IPS-18c (cell line): ENCODE data around the gene LRGUK.
A peak's percentile ranks its signal among the peaks of the same experiment; 100 is the strongest.
"Not testable (repeated sequence)": the region's sequence is repeated elsewhere in the genome, so short reads cannot be mapped to it uniquely, and the experiment has no call there.

Source experiments
- H3K4me3 ChIP-seq: 2 replicates; pipeline ENCODE4 v1.7.0; 2013; ENCODE audit warnings: low read depth, mild to moderate bottlenecking, low read length, moderate library complexity; ENCODE audit not compliant: insufficient read depth
- H3K9me3 ChIP-seq: one replicate; pipeline ENCODE4 v1.6.1; 2013; ENCODE audit warnings: mild to moderate bottlenecking, low read length, moderate library complexity; ENCODE audit not compliant: control insufficient read depth, insufficient read depth

Gene LRGUK, protein sequence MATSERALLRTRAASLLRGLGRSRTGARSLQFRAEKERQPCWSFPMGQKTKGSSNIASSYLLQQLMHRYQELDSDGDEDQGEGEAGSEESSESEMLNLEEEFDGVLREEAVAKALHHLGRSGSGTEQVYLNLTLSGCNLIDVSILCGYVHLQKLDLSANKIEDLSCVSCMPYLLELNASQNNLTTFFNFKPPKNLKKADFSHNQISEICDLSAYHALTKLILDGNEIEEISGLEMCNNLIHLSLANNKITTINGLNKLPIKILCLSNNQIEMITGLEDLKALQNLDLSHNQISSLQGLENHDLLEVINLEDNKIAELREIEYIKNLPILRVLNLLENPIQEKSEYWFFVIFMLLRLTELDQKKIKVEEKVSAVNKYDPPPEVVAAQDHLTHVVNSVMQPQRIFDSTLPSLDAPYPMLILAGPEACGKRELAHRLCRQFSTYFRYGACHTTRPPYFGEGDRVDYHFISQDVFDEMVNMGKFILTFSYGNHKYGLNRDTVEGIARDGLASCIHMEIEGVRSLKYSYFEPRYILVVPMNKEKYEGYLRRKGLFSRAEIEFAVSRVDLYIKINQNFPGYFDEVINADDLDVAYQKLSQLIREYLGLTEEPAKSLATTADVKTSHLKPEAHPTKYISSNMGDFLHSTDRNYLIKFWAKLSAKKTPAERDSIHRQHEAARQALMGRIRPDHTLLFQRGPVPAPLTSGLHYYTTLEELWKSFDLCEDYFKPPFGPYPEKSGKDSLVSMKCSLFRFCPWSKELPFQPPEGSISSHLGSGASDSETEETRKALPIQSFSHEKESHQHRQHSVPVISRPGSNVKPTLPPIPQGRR

GRCh38 chr7:134126966-134127848 lies at the start of gene LRGUK:
Gene LRGUK, plus strand, starts transcription at chr7:134127340. Its CDS starts 28 bp downstream, at chr7:134127368.
- H3K9me3 ChIP-seq, result no peaks in the 10 kb centered on the region

DNA sequence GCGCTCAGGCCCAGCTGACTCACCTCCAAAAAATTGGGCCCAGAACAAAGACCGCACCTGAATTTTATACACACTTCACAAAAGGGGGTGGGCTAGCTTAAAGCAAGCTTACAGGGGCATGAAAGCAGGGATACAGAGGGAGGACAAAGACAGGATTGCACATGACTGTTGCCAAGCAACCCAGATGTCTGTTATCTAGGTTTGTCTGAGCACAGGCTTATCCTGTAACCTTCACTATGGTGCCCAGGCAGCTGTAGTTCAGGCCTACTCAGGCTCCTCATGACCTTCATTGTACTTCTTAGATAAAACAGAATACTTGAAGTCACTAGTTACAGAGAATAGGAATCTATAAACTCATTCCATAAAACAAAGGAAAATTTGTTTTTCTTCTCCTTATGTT lies 49.6 kb upstream of the LRGUK start:
- not testable (repeated sequence) for H3K4me3 ChIP-seq, H3K9me3 ChIP-seq

More at GRCh38 chr7:134126966-134127848, at the start of gene LRGUK:
- H3K4me3 ChIP-seq, result peak within 1 kb of the TSS; percentile 83

- no peaks in the 10 kb centered on the region for H3K9me3 ChIP-seq
- H3K4me3 ChIP-seq, result no peak overlapping the region
Measured at GRCh38 chr7:134078991-134079390, 48.1 kb upstream of the LRGUK start.

DNA sequence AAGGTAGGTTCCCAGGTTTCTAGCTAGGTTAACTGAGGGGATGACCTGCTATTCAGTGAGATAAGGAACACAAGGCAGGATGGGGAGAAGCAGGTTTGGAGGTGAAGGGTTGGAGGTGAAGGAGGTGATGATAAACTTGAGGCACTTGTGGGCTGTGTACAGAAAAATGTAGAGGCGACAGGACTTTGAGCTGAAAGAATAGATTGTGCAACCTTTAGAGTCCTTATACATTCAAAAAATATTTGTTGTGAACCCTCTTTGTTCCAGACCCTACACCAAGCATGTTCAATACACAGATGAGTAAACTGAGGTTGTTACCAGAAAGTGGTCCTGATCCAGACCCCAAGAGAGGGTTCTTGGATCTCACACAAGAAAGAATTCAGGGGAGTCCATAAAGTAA lies 45.4 kb upstream of the LRGUK start:
- Histone ChIP-seq H3K4me3 (no peak overlapping the region), H3K9me3 (peaks cover 3% of the 10 kb centered on the region)

DNA sequence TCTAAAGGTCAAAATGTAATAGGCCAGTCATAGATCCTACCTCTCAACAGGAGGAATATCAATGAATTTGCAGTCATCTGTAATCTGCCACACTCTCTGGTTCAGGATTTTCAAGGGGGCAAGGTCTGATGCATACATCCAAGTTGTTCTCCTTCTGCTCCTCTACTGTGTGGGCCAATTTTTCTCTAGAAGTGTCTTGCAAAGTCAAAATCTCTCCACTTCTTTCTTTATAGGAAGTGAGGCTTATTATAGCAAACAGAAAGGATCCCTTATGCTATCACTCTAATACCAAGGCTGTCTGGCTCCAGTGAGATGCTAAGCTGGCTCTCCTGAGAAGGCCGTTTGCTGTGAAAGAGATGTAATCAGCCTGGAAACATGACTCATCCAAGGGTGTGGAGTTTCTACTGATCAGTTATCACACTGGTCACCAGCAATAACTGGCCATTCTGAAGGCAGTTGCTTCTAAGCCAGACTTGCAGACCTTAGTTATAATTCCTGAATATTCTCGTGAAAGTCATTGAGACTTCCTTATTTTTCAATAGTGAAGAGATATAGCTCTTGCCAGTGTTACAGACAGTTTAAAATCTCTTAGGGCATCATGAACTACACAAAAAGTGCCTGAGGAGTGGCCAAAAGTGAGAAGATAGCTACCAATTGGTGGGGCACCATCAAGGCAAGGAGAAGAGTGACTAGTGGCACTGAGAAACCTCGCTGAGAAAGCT lies 43.2 kb upstream of the LRGUK start:
- Histone ChIP-seq H3K9me3 (peaks cover 7% of the 10 kb centered on the region), H3K4me3 (no peak overlapping the region)

DNA sequence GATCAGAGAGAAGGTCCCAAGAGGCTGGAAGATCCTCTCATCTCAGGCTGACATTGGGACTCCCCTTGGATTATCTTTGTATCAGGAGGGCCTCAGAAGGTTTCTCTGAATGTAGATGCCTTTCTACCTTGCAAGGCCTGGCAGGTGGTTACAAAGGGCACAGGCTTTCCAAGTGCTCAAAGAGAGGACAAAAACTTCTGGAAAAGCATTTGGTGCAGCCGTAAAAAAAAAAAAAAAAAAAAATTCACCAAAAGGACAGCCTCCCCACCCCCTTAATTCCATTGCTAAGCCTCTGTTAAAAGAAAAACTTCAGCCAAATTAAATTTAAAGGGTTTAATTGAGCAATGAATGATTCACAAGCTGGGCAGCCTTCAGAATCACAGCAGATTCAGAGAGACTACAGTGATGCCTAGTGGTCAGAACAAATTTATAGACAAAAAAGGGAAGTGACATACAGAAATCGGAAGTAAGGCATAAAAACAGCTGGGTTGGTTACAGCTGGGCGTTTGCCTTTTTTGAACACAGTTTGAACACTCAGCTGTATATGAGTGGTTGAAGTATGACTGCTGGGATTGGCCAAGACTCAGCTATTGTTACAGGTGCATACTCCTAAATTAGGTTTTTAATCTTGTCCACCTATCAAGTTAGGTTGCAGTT lies 42.5 kb upstream of the LRGUK start:
- Histone ChIP-seq H3K9me3 (peaks cover 7% of the 10 kb centered on the region), H3K4me3 (no peak overlapping the region)

DNA sequence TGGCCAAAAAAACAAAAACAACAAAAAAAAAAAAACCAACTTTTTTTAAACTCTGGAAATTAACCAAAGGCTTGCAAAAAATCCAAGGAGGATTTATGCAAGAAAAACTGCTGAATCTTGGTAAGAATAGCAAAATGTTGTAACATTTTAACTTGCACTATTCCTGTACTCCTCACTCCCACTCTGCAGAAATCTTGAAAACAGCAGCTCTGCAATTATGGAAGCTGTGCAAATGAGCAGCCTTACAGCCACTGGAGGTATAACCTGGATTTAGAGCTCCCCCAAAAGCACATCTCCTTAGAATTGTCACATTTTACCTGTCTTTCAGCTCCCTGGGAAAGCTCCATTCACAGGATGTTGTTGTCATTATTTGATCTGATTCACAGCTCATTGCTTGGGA lies 41.8 kb upstream of the LRGUK start:
- Histone ChIP-seq H3K4me3 (no peak overlapping the region), H3K9me3 (peaks cover 7% of the 10 kb centered on the region)

GRCh38 chr7:134086998-134087735 lies 40.0 kb upstream of the LRGUK start:
- Histone ChIP-seq H3K4me3 (no peak overlapping the region), H3K9me3 (peaks cover 13% of the 10 kb centered on the region)

DNA sequence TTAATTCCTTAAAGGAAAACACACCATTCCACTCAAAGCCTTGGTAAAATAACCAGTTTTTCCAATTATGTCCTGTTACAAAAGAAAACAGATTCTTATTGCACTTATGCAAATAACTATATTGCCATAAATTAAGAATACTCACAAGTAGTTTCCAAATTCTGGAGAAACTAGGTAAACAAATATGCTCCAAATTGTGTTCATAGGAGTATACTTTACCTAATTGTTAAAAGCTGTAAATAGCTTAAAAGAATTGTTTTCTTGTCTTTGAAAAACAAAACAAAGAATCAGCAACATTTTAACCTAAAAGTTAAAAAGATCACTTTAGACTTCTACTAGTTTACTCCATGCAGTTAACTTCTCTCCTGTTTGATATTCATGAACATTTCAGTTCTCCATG lies 38.9 kb upstream of the LRGUK start:
- Histone ChIP-seq H3K9me3 (peaks cover 13% of the 10 kb centered on the region), H3K4me3 (no peak overlapping the region)

GRCh38 chr7:134089446-134089845 lies 37.7 kb upstream of the LRGUK start:
- H3K9me3 ChIP-seq, result peaks cover 10% of the 10 kb centered on the region
- no peak overlapping the region for H3K4me3 ChIP-seq

- Histone ChIP-seq H3K9me3 (peaks cover 4% of the 10 kb centered on the region), H3K4me3 (no peak overlapping the region)
Measured at GRCh38 chr7:134098072-134098471, 29.1 kb upstream of the LRGUK start.

GRCh38 chr7:134101716-134102115 lies 25.4 kb upstream of the LRGUK start:
- H3K4me3 ChIP-seq, result no peak overlapping the region
- peaks cover 4% of the 10 kb centered on the region for H3K9me3 ChIP-seq

DNA sequence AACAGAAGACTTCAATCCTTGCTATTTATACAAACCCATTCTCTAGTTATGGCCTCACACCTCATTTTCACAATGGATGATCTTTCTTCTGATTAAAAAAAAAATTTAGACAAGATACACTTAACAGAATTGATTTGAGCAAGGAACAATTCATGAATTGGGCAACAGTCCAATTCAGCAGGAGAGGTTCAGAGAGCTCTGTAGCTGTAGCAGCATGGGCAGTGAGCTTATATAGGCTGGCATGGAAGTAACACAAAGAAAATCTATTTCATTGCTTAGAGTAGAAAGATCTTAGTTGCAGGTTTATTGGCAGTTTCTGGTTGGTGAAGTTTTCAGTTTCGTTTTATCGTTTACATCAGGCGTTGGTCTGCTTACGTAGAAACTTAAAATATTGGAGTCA lies 23.0 kb upstream of the LRGUK start:
- Histone ChIP-seq H3K9me3 (peaks cover 2% of the 10 kb centered on the region), H3K4me3 (no peak overlapping the region)

GRCh38 chr7:134105841-134106240 lies 21.3 kb upstream of the LRGUK start:
- no peak overlapping the region for H3K4me3 ChIP-seq
- no peaks in the 10 kb centered on the region for H3K9me3 ChIP-seq

DNA sequence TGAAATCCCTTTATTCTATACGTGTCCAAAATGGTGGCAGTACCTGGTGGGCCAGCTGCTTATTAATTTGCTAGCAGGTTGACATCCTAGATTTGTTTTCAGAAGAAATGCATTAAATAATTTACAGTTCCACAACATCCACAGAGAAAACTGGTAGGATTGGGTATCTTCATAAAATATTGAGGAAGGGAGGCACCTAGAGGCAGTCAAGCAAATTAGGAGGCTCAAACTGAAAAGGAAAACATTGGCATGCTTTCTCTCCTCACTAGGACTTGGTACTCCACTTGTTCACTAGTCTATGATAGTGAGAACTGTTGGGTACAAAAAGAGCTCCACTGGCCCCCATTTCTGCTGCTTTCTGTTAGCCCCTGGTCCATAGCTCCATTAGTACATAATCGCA lies 18.3 kb upstream of the LRGUK start:
- Histone ChIP-seq H3K9me3 (no peaks in the 10 kb centered on the region), H3K4me3 (no peak overlapping the region)

DNA sequence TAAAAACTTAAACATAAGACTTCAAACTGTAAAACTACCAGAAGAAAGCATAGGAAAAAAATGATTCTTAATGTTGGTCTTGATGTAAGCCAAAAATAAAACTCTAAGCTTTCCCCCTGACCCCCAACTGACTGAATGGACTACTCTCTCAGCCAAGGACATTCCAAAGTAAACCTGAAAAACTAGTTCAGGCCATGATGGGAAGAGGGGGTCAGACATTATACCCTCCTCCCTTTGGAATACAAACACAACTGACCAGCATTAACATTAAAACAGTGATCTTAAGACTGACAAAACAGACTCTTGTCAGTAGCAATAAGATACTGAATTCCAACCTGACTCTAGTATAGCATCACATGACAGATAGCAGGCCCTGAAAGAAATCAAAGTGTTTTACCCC lies 13.5 kb upstream of the LRGUK start:
- Histone ChIP-seq H3K9me3 (peaks cover 2% of the 10 kb centered on the region), H3K4me3 (no peak overlapping the region)
